Fibroblast of villous mesenchyme (primary cell): ENCODE measurements around the gene MYADML2. TPM values are rescaled to one million over a fixed set of nuclear protein-coding genes. Genes with fewer than 3 reads are reported as not detected.
A peak's percentile ranks its signal among the peaks of the same experiment; 100 is the strongest.

Source experiments
- DNase-seq: peaks from one replicate; pipeline ENCODE4 v3.0.0-alpha.2; 2010; ENCODE audit warnings: low read depth
- H3K4me3 ChIP-seq: 2 replicates; pipeline ENCODE4 v1.5.1; 2011; ENCODE audit warnings: low read depth, mild to moderate bottlenecking, low read length
- CTCF ChIP-seq: IDR thresholded peaks from 2 replicates; pipeline ENCODE4 v1.5.1; 2012; ENCODE audit warnings: low read depth, mild to moderate bottlenecking, low read length; ENCODE audit not compliant: insufficient read depth
- total RNA-seq: library from RNA; depleted of rRNA; stranded (reverse); fragments of >200 nt; gene quantifications from 2 replicates; pipeline ENCODE4 v1.2.3, GENCODE V29; 2012

MYADML2 gene
- total RNA-seq, 1 donor = not detected

- no peak for DNase-seq
- H3K4me3 ChIP-seq = no peak overlapping the region
- TF ChIP-seq CTCF = no peak
Measured at GRCh38 chr17:81915331-81915730, 31.7 kb downstream of the MYADML2 start.

DNA sequence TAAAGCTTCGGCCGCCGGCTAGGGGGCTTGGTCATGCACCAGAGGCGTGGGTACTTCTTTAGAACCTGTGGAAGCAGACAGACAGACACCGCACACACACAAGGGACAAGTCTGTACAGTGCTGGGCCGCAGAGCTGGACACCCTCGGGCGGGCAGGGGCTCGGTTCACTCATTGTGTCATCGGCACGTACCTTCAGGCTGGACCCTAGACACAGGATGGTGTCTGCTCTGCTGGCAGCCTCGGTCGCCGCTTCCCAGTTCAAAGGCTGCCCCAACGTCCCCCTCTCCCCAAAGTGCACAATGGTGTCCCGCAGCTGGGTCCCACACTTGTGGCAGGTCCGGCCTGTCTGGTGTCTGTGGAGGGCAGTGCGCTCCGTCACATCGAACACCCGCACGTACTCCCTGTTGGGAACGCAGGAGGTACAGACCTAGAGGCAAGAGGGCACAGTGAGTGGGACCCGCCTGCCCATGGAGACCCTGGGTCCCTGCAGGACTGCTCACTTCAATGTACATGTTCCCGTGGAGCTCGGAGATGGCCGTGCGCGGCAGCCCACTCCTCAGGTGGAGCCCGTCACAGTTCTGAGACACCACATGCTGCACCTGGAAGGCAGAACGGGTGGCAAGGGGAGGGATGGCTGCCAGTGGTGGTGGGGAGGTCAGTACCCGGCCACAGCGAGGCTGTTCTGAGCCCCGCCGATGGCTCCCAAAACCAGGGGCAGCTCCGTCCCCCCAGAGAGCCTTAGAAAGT lies 32.8 kb downstream of the MYADML2 start:
- TF ChIP-seq CTCF = no peak
- DNase-seq = no peak
- H3K4me3 ChIP-seq = no peak overlapping the region

DNA sequence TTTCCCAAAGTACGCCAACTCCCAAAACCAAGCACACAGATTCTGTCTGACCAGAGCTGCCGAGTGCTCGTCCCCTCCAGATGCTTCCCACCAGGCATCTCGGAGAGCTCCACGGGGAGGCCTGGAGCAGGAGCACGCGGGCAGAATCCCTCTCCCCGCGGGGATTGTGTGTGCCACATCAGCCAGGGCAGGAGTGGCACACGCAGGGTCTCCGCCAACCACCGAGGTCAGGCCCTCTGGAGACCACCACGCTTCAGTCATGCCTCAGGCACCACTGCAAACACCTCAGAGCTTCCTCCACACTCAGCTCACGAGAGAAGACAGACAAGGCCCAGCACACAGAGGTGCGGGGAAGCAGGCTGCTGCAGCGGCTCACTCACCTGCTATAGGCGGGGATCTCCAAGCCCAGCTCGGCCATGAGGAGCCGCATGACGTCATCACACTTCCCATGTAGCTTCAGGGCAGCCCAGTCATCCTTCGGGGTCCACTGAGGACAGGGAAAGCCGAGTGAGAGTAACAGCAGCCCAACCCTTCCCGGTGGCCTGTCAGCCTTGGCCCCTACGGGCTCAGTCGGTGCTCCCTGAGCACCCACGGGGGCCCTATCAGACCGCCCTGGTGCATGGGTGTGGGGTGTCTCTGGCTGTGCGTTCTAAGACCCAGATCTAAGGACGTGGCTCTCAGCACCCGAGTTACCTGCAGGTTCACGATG lies 33.5 kb downstream of the MYADML2 start:
- no peak for TF ChIP-seq CTCF
- no peak overlapping the region for H3K4me3 ChIP-seq
- no peak for DNase-seq

DNA sequence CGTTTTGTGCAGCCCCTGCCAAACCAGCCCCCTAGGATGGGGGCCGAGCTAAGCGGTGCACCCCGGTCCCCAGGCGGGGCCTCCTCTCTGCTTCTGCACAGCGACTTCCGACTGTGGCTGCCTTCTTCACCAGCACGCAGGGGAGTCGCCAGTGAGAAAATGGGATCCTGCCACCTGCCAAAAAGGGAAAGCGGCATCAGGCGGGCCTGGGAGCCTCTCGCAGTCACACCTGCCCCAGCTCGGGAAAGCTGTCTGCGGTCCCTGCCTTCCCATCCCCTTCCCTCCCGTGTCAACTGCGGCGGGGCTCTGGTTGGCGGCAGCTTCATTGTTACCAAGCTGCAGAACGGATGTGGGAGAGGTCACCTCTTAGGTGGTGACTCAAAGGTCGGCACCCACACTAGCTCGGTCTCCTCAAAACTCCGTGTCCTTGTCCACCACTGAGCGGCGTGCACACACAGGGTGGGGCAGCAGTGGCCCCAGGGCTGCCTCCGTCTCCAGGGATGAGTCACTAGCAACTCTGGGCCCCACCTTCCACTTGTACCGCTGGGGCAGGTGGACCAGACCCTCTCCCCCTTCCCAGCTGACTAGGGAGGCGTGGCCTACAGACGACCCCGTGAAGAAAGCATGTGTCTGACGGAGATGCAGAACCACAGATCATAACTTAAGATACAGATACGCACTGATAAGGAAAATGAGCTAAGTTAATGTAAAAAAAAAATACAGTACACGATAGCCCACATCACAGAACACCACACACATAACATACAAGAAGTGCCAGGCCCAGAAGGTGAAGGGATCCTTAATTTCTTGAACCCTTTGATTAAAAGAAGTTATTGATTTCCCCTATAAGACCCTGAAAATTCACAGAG lies 34.4 kb downstream of the MYADML2 start:
- TF ChIP-seq CTCF = no peak
- no peak for DNase-seq
- no peak overlapping the region for H3K4me3 ChIP-seq

DNA sequence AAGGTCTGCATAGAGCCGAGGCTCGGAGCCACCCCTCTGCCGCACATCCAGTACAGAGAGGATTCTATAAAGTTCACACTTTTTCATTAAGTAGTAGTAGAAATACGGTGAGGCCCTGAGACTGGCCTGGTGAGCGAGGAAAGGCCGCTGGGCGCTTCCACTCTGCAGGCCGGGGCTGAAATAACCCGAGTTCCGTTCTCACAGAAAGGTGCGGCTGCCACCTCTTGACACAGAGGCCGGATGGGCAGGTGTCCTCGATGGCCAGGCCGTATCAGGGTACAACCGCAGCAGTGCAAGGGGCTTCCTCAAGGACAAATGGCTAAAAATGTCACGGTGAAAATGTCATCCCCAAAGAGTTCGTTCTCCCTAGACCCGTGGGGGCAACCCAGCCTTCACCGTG lies 35.1 kb downstream of the MYADML2 start:
- no peak for DNase-seq
- TF ChIP-seq CTCF = no peak
- no peak overlapping the region for H3K4me3 ChIP-seq

GRCh38 chr17:81911277-81911961 lies 35.6 kb downstream of the MYADML2 start, which contains the start of gene PCYT2:
Gene PCYT2, minus strand, starts transcription at chr17:81911399. Its CDS starts 44 bp downstream, at chr17:81911355.
- TF ChIP-seq CTCF = no peak
- peak; percentile 85 for DNase-seq
- H3K4me3 ChIP-seq = peak within 1 kb of the TSS; percentile 78
